Right lobe of liver (tissue), 6 donors: ENCODE data around the gene SLC9A3. TPM values are rescaled to one million over a fixed set of nuclear protein-coding genes. Genes with fewer than 3 reads are reported as not detected.

ENCODE experiments used
- ATAC-seq, 4 donors: fragments of 200-7000 bp; cut with Tn5 transposase; one replicate each; pipeline ENCODE4 v1.9.1; 2020; ENCODE audit warnings: mild to moderate bottlenecking in 4 of 4, moderate library complexity in 4 of 4
- DNase-seq, 3 donors: peaks; one replicate each; pipeline ENCODE4 v3.0.0-alpha.2; 2020
- H3K27ac ChIP-seq, 3 donors: fragments of 200-600 bp; one replicate each; pipeline ENCODE4 v1.8.0; 2022
- H3K27me3 ChIP-seq, 2 donors: fragments of 200-600 bp; one replicate each; pipeline ENCODE4 v1.8.0; 2022
- H3K36me3 ChIP-seq, 4 donors: fragments of 200-600 bp; sonication (generic) in 1 of 4; one replicate each; pipeline versions ENCODE4 v1.5.1 to v1.8.0; 2017 to 2022; ENCODE audit warnings: control low read depth in 1 of 4
- H3K4me1 ChIP-seq, 4 donors: fragments of 200-600 bp; sonication (generic) in 1 of 4; one replicate each; pipeline versions ENCODE4 v1.5.1 to v1.8.0; 2017 to 2022; ENCODE audit warnings: control low read depth in 1 of 4
- H3K4me3 ChIP-seq, 3 donors: fragments of 200-600 bp; one replicate each; pipeline ENCODE4 v1.8.0; 2022
- H3K9me3 ChIP-seq, 4 donors: fragments of 200-600 bp; sonication (generic) in 1 of 4; one replicate each; pipeline versions ENCODE4 v1.5.1 to v1.8.0; 2017 to 2022; ENCODE audit warnings: control low read depth in 1 of 4
- POLR2A ChIP-seq: fragments of 450-650 bp; IDR thresholded peaks from one replicate; pipeline ENCODE4 v1.6.1; 2017; ENCODE audit warnings: antibody characterized with exemption, mild to moderate bottlenecking
- WGBS: methylation state at CpG from one replicate; pipeline ENCODE4 v1.1.6; 2018; ENCODE audit warnings: low coverage, low lambda C conversion rate; ENCODE audit not compliant: insufficient coverage; ENCODE audit errors: missing lambda C conversion rate; 5-methylcytosine and 5-hydroxymethylcytosine counted together
- intact Hi-C, 2 donors: fragments of 100-400 bp; cut with DNase I; formaldehyde crosslinking; loops; one replicate each; pipeline versions ENCODE4 v1.11.2 to v1.14.1; 2022
- total RNA-seq, 6 experiments: library from RNA; depleted of rRNA in 2 of 6; stranded (reverse); fragments of >200 nt in 2 of 6; fragmentation: NEBNext Ultra II Directional in 3 of 6; extraction: Animal tissue kit (Norgen Biotek cat#: 25700) in 3 of 6; gene quantifications; one replicate each; pipeline versions ENCODE4 v1.1.0 to v1.2.4, GENCODE V29; 2016 to 2023
- TF ChIP-seq, protein P1 (sequence below), 4 donors: fragments of 200-600 bp in 3 of 4; fragments of 450-650 bp in 1 of 4; IDR thresholded peaks; one replicate each; pipeline versions ENCODE4 v1.5.1 to v1.8.0; 2016 to 2022; ENCODE audit warnings: antibody characterized with exemption in 4 of 4, mild to moderate bottlenecking in 2 of 4
- donor health status: DM: no; HTN: yes; CAD: no.
- donor health status: DM: no; HTN: no; CAD: no.
- donor health status: DM: no; HTN: no; CAD: no.
- donor health status: DM: no; HTN: yes; CAD: no.
- donor health status: DM: no; HTN: yes; CAD: no.

The SLC9A3 gene
- total RNA-seq, 6 experiments from 2014 or later: 0.32 to 1.8 (median 0.46) TPM

DNA sequence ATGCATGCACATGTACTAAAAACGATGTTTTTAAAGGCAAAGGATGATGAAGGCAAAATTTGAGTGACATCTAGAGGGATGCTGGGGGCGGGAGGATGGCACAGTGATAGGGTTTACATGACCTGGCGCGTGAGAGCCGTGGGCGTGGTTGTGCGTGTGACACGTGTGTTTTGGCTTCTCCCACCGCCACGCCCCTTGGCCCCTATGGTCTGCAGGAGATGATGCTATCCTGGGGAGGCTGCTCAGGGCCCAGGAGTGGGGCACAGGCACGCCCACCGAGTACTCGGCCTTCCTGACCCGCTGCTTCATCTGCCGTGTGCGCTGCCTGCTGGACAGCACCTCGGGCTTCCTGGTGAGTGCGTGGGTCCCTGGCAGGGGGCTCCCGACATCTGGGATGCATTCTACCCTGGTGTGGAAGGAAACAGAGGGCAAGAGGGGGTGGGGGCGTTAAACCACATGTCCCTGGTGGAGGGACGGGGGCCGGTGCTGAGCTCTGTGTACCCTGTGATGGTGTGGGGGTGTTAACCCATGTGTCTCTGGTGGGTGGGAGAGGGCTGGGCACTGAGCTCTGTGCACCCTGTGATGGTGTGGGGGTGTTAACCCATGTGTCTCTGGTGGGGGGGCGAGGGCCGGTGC is 100.5 kb downstream of the SLC9A3 start:
- 77% methylated on average over 11 of the region's 24 CpGs for whole genome bisulfite sequencing
- no peaks in the 10 kb centered on the region for H3K27me3 ChIP-seq
- intact Hi-C loops: no loop called here
- H3K36me3 ChIP-seq: no peaks in the 10 kb centered on the region
- no peak overlapping the region for H3K4me3 ChIP-seq
- no peaks in the 10 kb centered on the region for H3K9me3 ChIP-seq
- H3K4me1 ChIP-seq: no peaks in the 10 kb centered on the region
- TF ChIP-seq POLR2A: no peak
- TF ChIP-seq, protein P1, sequence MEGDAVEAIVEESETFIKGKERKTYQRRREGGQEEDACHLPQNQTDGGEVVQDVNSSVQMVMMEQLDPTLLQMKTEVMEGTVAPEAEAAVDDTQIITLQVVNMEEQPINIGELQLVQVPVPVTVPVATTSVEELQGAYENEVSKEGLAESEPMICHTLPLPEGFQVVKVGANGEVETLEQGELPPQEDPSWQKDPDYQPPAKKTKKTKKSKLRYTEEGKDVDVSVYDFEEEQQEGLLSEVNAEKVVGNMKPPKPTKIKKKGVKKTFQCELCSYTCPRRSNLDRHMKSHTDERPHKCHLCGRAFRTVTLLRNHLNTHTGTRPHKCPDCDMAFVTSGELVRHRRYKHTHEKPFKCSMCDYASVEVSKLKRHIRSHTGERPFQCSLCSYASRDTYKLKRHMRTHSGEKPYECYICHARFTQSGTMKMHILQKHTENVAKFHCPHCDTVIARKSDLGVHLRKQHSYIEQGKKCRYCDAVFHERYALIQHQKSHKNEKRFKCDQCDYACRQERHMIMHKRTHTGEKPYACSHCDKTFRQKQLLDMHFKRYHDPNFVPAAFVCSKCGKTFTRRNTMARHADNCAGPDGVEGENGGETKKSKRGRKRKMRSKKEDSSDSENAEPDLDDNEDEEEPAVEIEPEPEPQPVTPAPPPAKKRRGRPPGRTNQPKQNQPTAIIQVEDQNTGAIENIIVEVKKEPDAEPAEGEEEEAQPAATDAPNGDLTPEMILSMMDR (IDR thresholded peaks at IDR 0.05): no peak
- DNase-seq (no peak), ATAC-seq (no peak)
- H3K27ac ChIP-seq: no peak overlapping the region

DNA sequence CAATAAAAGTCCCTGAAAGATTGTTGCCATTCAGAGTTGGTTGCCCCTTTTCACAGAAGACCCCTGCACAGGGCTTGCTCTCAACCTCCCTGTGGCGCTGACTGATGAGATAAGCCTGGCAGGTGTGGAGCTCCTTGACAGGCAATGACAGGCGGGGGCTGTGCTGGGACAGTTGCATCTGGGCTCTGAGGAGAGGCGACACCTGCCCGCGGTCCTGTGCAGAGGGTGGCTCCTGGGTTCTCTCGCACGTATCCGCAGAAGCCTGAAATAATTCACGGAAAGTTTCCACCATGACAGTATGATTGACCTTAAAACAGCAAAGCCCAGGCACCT is 101.0 kb downstream of the SLC9A3 start:
- DNase-seq (no peak), ATAC-seq (no peak)
- Histone ChIP-seq H3K4me3 (no peak overlapping the region), H3K27me3 (no peaks in the 10 kb centered on the region), H3K4me1 (no peaks in the 10 kb centered on the region), H3K27ac (no peak overlapping the region), H3K36me3 (no peaks in the 10 kb centered on the region), H3K9me3 (no peaks in the 10 kb centered on the region)
- 100% methylated on average over 1 of the region's 9 CpGs for WGBS
- no peak for TF ChIP-seq POLR2A
- TF ChIP-seq, protein P1 (IDR thresholded peaks at IDR 0.05): no peak
- intact Hi-C loops: no loop called here

DNA sequence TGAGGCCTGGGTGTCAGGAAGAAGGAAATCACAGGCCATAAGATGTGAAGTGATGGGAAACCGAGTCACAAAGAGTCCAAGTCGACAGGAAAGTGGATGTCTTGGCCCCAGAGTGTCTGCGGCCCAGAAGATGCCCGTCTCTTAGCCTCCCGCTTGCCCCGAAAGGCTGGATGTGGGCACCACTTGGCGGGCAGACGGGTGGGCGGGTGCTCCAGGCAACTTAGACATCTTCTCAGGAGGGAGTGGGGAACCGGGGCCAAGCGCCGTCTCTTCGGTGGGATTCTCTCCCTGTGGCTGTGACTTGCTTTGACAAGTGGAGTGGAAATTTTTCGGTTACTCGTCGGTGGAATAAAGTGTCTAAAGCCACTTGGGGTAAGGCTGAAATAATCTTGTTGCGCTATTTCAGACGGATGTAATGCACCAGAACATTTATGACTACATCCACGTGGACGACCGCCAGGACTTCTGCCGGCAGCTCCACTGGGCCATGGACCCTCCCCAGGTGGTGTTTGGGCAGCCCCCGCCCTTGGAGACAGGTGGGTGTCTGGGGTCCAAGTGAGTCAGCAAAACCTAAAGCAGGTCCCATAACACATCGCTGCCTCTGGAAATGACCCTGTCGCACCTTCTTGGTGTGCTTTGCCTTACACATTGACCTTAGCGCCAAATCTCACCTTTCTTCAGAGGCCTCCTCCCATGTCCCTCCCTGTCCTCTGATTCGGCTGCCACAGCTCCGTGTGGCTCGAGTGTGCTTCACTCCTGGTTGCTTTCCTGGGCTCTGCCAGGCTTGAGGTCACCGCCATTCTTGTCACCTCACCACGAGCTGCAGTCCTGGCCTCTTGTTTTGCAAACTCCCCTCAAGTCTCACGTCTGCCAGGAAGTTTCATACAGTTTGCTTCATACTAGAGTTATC is 101.7 kb downstream of the SLC9A3 start:
- Histone ChIP-seq H3K27ac (no peak overlapping the region), H3K4me3 (no peak overlapping the region), H3K36me3 (no peaks in the 10 kb centered on the region), H3K9me3 (no peaks in the 10 kb centered on the region), H3K27me3 (no peaks in the 10 kb centered on the region), H3K4me1 (no peaks in the 10 kb centered on the region)
- intact Hi-C loops: no loop called here
- no peak for DNase-seq
- no peak for ATAC-seq
- TF ChIP-seq, protein P1 (IDR thresholded peaks at IDR 0.05): no peak
- TF ChIP-seq POLR2A: no peak
- 81% methylated on average over 24 of the region's 32 CpGs for WGBS

DNA sequence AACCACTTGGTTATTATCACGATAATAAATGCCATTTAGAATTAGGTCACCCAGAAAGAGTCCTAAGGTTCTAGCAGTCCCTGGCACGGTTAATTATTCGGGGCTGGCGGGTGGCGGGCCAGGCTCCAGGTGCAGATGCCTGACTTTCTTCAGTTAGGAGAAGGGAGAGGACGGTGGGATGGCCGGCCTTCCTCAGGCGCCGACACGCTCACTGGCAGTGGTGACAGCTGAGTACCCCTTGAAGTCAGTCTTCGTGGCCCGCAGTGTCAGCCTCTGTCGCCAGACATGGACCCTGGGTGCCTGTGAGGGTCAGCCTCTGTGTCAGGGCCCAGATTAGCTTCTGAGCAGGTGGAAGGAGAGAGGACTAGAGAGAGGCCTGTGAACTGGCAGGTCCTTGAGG is 102.3 kb downstream of the SLC9A3 start:
- H3K27ac ChIP-seq: no peak overlapping the region
- no peak for ATAC-seq
- no peaks in the 10 kb centered on the region for H3K4me1 ChIP-seq
- H3K4me3 ChIP-seq: no peak overlapping the region
- H3K27me3 ChIP-seq: no peaks in the 10 kb centered on the region
- H3K9me3 ChIP-seq: no peaks in the 10 kb centered on the region
- DNase-seq: no peak
- TF ChIP-seq POLR2A: no peak
- TF ChIP-seq, protein P1 (IDR thresholded peaks at IDR 0.05): no peak
- 95% methylated on average over 5 of the region's 13 CpGs for WGBS
- intact Hi-C loops: no loop called here
- no peaks in the 10 kb centered on the region for H3K36me3 ChIP-seq
